Measurements from ENCODE around the gene SCAF4.

DNA sequence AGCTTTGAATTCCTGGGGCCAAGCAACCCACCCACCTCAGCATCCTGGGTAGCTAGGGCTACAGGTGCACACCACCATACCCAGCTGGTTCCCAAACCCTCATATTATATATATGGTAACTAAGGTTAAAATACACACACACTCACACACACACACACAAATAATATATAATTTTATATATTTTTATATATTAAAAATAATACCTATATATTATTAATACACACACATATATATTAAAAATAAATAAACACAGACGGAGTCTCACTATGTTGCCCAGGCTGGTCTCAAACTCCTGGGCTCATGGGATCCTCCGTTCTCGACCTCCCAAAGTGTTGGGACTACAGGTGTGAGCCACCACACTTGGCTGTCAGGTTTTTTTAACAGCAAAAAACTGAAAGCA, 31.9 kb downstream of the SCAF4 start:
- TF ChIP-seq, protein P1, sequence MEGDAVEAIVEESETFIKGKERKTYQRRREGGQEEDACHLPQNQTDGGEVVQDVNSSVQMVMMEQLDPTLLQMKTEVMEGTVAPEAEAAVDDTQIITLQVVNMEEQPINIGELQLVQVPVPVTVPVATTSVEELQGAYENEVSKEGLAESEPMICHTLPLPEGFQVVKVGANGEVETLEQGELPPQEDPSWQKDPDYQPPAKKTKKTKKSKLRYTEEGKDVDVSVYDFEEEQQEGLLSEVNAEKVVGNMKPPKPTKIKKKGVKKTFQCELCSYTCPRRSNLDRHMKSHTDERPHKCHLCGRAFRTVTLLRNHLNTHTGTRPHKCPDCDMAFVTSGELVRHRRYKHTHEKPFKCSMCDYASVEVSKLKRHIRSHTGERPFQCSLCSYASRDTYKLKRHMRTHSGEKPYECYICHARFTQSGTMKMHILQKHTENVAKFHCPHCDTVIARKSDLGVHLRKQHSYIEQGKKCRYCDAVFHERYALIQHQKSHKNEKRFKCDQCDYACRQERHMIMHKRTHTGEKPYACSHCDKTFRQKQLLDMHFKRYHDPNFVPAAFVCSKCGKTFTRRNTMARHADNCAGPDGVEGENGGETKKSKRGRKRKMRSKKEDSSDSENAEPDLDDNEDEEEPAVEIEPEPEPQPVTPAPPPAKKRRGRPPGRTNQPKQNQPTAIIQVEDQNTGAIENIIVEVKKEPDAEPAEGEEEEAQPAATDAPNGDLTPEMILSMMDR (conservative IDR thresholded peaks at IDR 0.05 in 1 of 2, IDR thresholded peaks at IDR 0.05 in 1 of 2; ENCODE audit: extremely low read depth in 1 of 2, insufficient read depth in 1 of 2, low read depth in 1 of 2, low read length in 2 of 2): no peak
- no peak for TF ChIP-seq EZH2 (IDR thresholded peaks at IDR 0.05; ENCODE audit: borderline replicate concordance, low read length)
